Diencephalon (tissue), 1 donor: ENCODE results near the gene OR6S1. TPM values are rescaled to one million over a fixed set of nuclear protein-coding genes. Genes with fewer than 3 reads are reported as not detected.

ENCODE experiments used
- small RNA-seq: library from RNA; depleted of rRNA; stranded (forward); fragments of <200 nt; gene quantifications from one replicate; pipeline ENCODE3, GENCODE V24; 2014
- total RNA-seq: library from RNA; depleted of rRNA; stranded (reverse); fragments of >200 nt; gene quantifications from one replicate; pipeline ENCODE4 v1.2.3, GENCODE V29; 2014

The OR6S1 gene
- not detected for total RNA-seq

DNA sequence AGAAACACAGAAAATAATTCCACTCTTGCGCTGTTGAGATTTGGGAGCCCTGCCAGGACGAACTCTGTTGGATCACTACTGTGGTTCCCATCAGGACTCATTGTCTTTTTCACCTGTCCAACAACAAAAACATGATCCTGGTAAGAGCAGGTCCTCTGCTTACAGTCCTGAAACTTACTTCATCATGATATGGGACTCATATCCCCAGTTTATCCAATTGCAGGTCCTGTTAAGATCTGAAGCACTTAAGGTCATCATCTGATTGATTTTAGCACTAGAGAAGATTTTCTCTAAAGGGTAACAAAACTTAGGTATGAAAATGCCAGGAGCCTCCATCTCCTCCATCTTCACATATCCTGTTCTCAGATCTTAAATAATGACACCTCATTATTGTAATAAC is at the start of gene OR6S1:
TSS of gene OR6S1 (minus strand) at position 101 of the 400 bp plus-strand sequence. CDS start at position 101, 0 bp downstream.

DNA sequence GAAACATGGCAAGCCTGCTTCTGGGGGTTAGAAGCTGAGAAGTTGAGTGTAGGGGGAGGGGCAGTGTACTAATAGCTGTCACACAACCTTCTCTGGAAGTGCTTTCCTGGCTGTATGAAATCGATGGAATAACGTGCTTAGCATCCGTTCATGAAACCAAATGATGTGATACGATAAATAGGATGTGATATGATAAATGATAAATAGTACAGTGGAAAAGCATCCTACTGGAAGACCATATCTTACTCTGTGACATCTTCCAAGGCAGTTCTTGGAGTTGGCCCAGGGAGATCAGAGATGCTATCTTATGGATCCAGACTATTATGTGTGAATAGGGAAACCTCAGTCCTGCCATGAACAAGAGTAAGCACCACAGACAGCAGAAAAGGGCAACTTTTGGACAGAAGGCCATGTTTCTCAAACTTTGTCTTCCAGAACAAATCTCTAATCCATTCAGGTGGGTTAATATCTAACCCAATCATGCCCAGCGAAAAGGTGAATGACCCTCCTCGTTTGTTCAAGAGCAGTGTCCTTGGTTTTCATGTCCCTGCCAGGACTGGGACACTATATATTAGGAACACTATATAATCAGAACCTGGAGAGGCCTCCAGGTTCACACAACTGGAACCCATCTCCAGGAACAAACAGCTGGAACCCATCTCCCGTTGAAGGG is 46.8 kb upstream of the OR6S1 start, which contains the start of gene ANG:
TSS of gene ANG (plus strand) at position 598 of the 673 bp plus-strand sequence. CDS start 4,801 bp downstream, outside the sequence.

GRCh38 chr14:20683891-20684661 is 42.6 kb upstream of the OR6S1 start, which contains the start of gene RNASE4:
TSS of gene RNASE4 (plus strand) at chr14:20684560. CDS start at chr14:20699372, 14,812 bp downstream.

DNA sequence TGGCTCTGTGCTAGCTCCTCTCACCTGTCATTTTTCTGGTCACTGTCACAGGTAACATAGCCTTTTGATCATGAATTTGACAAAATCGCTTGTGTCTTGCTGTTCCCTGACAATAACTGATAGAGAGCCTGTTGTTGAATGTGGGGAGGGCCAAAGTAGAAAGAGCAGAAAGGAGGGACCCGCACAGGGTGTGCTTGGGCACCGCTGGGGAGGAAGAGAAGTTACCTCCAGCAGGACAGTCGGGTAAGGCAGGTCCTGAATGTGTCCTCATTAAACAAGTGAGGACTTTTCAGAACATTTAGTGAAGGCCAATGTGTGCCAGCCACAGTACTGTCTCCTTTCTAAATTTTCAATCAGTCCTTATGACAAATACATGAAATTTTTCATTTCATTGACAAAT is 50.3 kb downstream of the OR6S1 start, which contains the start of gene RNASE12:
TSS of gene RNASE12 (minus strand) at position 142 of the 400 bp plus-strand sequence. CDS start 653 bp downstream, outside the sequence.

Small RNA genes within 50 kb of the gene (small RNA-seq; reads per million reads assigned to genes)
- not detected for gene RF00019

Other genes starting within 250 kb of the OR6S1 start
- gene TEP1, start 228.2 kb downstream of the OR6S1 start, total RNA-seq, result 8.8 TPM
- 0.23 TPM for gene KLHL33, start 205.5 kb downstream of the OR6S1 start, total RNA-seq
- 32.8 TPM for gene OSGEP, start 186.9 kb downstream of the OR6S1 start, total RNA-seq
- 53.3 TPM for gene APEX1, start 186.5 kb downstream of the OR6S1 start, total RNA-seq
- 29.5 TPM for gene PIP4P1, start 180.3 kb downstream of the OR6S1 start, total RNA-seq
- 12.7 TPM for gene PNP, start 172.3 kb downstream of the OR6S1 start, total RNA-seq
- gene RNASE10, start 136.2 kb downstream of the OR6S1 start, total RNA-seq, result not detected
- not detected for gene RNASE9, start 80.6 kb downstream of the OR6S1 start, total RNA-seq
- gene RNASE11, start 53.7 kb downstream of the OR6S1 start, total RNA-seq, result not detected
- not detected for gene RNASE12, start 50.3 kb downstream of the OR6S1 start, total RNA-seq
- 1.2 TPM for gene RNASE4, start 42.9 kb upstream of the OR6S1 start, total RNA-seq
- 0.92 TPM for gene ANG, start 47.1 kb upstream of the OR6S1 start, total RNA-seq
- not detected for gene EDDM3A, start 104.2 kb upstream of the OR6S1 start, total RNA-seq
- not detected for gene EDDM3B, start 126.7 kb upstream of the OR6S1 start, total RNA-seq
- gene RNASE6, start 139.6 kb upstream of the OR6S1 start, total RNA-seq, result 1.4 TPM
- 13.1 TPM for gene RNASE1, start 161.2 kb upstream of the OR6S1 start, total RNA-seq
- not detected for gene RNASE3, start 249.7 kb upstream of the OR6S1 start, total RNA-seq